Measurements from ENCODE around the gene PSMD8.

- TF ChIP-seq CTCF (IDR thresholded peaks at IDR 0.05; ENCODE audit: low read depth, low read length) (no peak), POLR2A (IDR thresholded peaks at IDR 0.05; ENCODE audit: extremely low read depth, insufficient read length) (no peak), MYC (IDR thresholded peaks at IDR 0.05; ENCODE audit: low read depth, low read length) (no peak), MAX (IDR thresholded peaks at IDR 0.05; ENCODE audit: low read depth, low read length) (no peak)
These were observed 41.1 kb upstream of the PSMD8 start for GRCh38 chr19:38333245-38333644.

Data from NB4 (cell line).